GM18526 (cell line): ENCODE data around the gene B4GALT4.

Experiments used
- POLR2A ChIP-seq: IDR thresholded peaks from 3 replicates; pipeline ENCODE4 v1.6.1; 2011; ENCODE audit not compliant: insufficient read length; ENCODE audit errors: extremely low read depth

B4GALT4 gene

GRCh38 chr3:119239206-119239820, 1.4 kb downstream of the B4GALT4 start:
- no peak for TF ChIP-seq POLR2A

- no peak for TF ChIP-seq POLR2A
Measured at GRCh38 chr3:119238363-119238762, 2.3 kb downstream of the B4GALT4 start.

- no peak for TF ChIP-seq POLR2A
Measured at GRCh38 chr3:119237299-119237698, 3.4 kb downstream of the B4GALT4 start.

- TF ChIP-seq POLR2A = no peak
Measured at GRCh38 chr3:119236756-119237155, 3.9 kb downstream of the B4GALT4 start.

- TF ChIP-seq POLR2A = no peak
Measured at GRCh38 chr3:119235151-119235550, 5.5 kb downstream of the B4GALT4 start.

- TF ChIP-seq POLR2A = no peak
Measured at GRCh38 chr3:119234610-119235009, 6.1 kb downstream of the B4GALT4 start.

GRCh38 chr3:119230745-119231144, 9.9 kb downstream of the B4GALT4 start:
- no peak for TF ChIP-seq POLR2A

GRCh38 chr3:119230071-119230470, 10.6 kb downstream of the B4GALT4 start:
- TF ChIP-seq POLR2A = no peak

- TF ChIP-seq POLR2A = no peak
Measured at GRCh38 chr3:119229190-119229589, 11.5 kb downstream of the B4GALT4 start.

GRCh38 chr3:119228373-119229145, 12.1 kb downstream of the B4GALT4 start:
- TF ChIP-seq POLR2A = no peak

GRCh38 chr3:119227070-119227850, 13.4 kb downstream of the B4GALT4 start:
- no peak for TF ChIP-seq POLR2A

- no peak for TF ChIP-seq POLR2A
Measured at GRCh38 chr3:119225121-119225520, 15.6 kb downstream of the B4GALT4 start.

- TF ChIP-seq POLR2A = no peak
Measured at GRCh38 chr3:119223511-119223910, 17.2 kb downstream of the B4GALT4 start.

GRCh38 chr3:119222391-119222790, 18.3 kb downstream of the B4GALT4 start:
- TF ChIP-seq POLR2A = no peak

- no peak for TF ChIP-seq POLR2A
Measured at GRCh38 chr3:119221779-119222320, 18.8 kb downstream of the B4GALT4 start.

- no peak for TF ChIP-seq POLR2A
Measured at GRCh38 chr3:119220970-119221667, 19.6 kb downstream of the B4GALT4 start.

- no peak for TF ChIP-seq POLR2A
Measured at GRCh38 chr3:119220198-119220597, 20.5 kb downstream of the B4GALT4 start.
